SH-SY5Y (cell line): ENCODE data around the gene PDE6D.

ENCODE experiments used
- GATA2 ChIP-seq: IDR thresholded peaks from 2 replicates; pipeline ENCODE4 v1.6.1; 2011; ENCODE audit warnings: mild to moderate bottlenecking, low read depth, low read length
- GATA3 ChIP-seq: IDR thresholded peaks from 2 replicates; pipeline ENCODE4 v1.6.1; 2011; ENCODE audit warnings: low read depth, mild to moderate bottlenecking, low read length, moderate library complexity

PDE6D gene

GRCh38 chr2:231786177-231786916 lies 5.3 kb upstream of the PDE6D start, which contains the start of gene COPS7B:
Gene COPS7B, plus strand, starts transcription at chr2:231786445. Its CDS starts 2,126 bp downstream, at chr2:231788571.
- TF ChIP-seq GATA3 (no peak), GATA2 (peak; percentile 10; the same call in 1 of the 2 replicates)

- TF ChIP-seq GATA3 (no peak), GATA2 (no peak)
Observed at GRCh38 chr2:231785822-231786176, 4.7 kb upstream of the PDE6D start.

GRCh38 chr2:231785413-231785812 lies 4.3 kb upstream of the PDE6D start:
- TF ChIP-seq GATA2 (no peak), GATA3 (no peak)

- TF ChIP-seq GATA3 (no peak), GATA2 (no peak)
Observed at GRCh38 chr2:231781798-231782726, 980 bp upstream of the PDE6D start.

- no peak for TF ChIP-seq GATA3
- no peak for TF ChIP-seq GATA2
Observed at GRCh38 chr2:231780123-231780908, 766 bp downstream of the PDE6D start.

- TF ChIP-seq GATA3 = no peak
- TF ChIP-seq GATA2 = no peak
Observed at GRCh38 chr2:231769170-231770136, 11.6 kb downstream of the PDE6D start.

GRCh38 chr2:231765496-231765929 lies 15.6 kb downstream of the PDE6D start:
- TF ChIP-seq GATA3 (no peak), GATA2 (no peak)

GRCh38 chr2:231764760-231765159 lies 16.3 kb downstream of the PDE6D start:
- TF ChIP-seq GATA2 (no peak), GATA3 (no peak)

GRCh38 chr2:231764124-231764523 lies 17.0 kb downstream of the PDE6D start:
- TF ChIP-seq GATA3 = no peak
- no peak for TF ChIP-seq GATA2

GRCh38 chr2:231761735-231762134 lies 19.3 kb downstream of the PDE6D start:
- TF ChIP-seq GATA3 (no peak), GATA2 (no peak)

GRCh38 chr2:231752061-231752460 lies 29.0 kb downstream of the PDE6D start:
- TF ChIP-seq GATA3 (no peak), GATA2 (no peak)

- no peak for TF ChIP-seq GATA2
- no peak for TF ChIP-seq GATA3
Observed at GRCh38 chr2:231751042-231751815, 29.9 kb downstream of the PDE6D start.
